Esophagus squamous epithelium (tissue), 5 donors: ENCODE results near the gene ACOX2. TPM values are rescaled to one million over a fixed set of nuclear protein-coding genes. Genes with fewer than 3 reads are reported as not detected.

Experiments used
- DNase-seq: peaks from one replicate; lab custom pipeline; 2025; lab: John Stamatoyannopoulos, UW
- H3K27ac ChIP-seq, 4 donors: fragments of 200-600 bp; sonication (generic); one replicate each; pipeline ENCODE4 v1.5.1; 2016 to 2019; ENCODE audit warnings: mild to moderate bottlenecking in 1 of 4
- H3K27me3 ChIP-seq, 4 donors: fragments of 200-600 bp; sonication (generic); 1 replicate in 3 of 4; 2 replicates in 1 of 4; pipeline versions ENCODE4 v1.5.1 to v1.6.0; 2017 to 2021; ENCODE audit warnings: antibody characterized with exemption in 1 of 4
- H3K36me3 ChIP-seq, 3 donors: fragments of 200-600 bp; sonication (generic); one replicate each; pipeline ENCODE4 v1.5.1; 2016 to 2019
- H3K4me1 ChIP-seq, 3 donors: fragments of 200-600 bp; sonication (generic); one replicate each; pipeline ENCODE4 v1.5.1; 2017 to 2019
- H3K4me3 ChIP-seq, 4 donors: fragments of 200-600 bp; sonication (generic); 1 replicate in 3 of 4; 2 replicates in 1 of 4; pipeline ENCODE4 v1.5.1; 2016 to 2019; ENCODE audit warnings: mild to moderate bottlenecking in 2 of 4, moderate library complexity in 1 of 4
- H3K9me3 ChIP-seq, 3 donors: fragments of 200-600 bp; sonication (generic); one replicate each; pipeline ENCODE4 v1.5.1; 2016 to 2019
- POLR2A ChIP-seq, 4 donors: fragments of 450-650 bp; IDR thresholded peaks; one replicate each; pipeline ENCODE4 v1.6.1; 2017; ENCODE audit warnings: antibody characterized with exemption in 4 of 4, mild to moderate bottlenecking in 4 of 4, moderate library complexity in 3 of 4
- whole genome bisulfite sequencing, 2 donors: methylation state at CpG; one replicate each; pipeline ENCODE4 v1.1.5; 2018; 5-methylcytosine and 5-hydroxymethylcytosine counted together
- intact Hi-C: fragments of 100-400 bp; cut with DNase I; formaldehyde crosslinking; loops from one replicate; pipeline ENCODE4 v1.15.0; 2022
- total RNA-seq, 4 donors: library from RNA; depleted of rRNA; stranded (reverse); fragments of >200 nt; gene quantifications; one replicate each; pipeline ENCODE4 v1.1.0, GENCODE V29; 2016
- TF ChIP-seq, protein P1 (sequence below), 6 experiments: fragments of 450-650 bp in 4 of 6; fragments of 200-600 bp in 2 of 6; sonication (generic) in 2 of 6; IDR thresholded peaks; one replicate each; pipeline ENCODE4 v1.5.1; 2016 to 2019; ENCODE audit warnings: antibody characterized with exemption in 6 of 6, mild to moderate bottlenecking in 4 of 6, moderate library complexity in 4 of 6
- donor health status: DM: yes; HTN: yes; CAD: no.

ACOX2 gene
- total RNA-seq, 4 donors from 2014 or later, result 5.3 to 14.1 (median 10.0) TPM

DNA sequence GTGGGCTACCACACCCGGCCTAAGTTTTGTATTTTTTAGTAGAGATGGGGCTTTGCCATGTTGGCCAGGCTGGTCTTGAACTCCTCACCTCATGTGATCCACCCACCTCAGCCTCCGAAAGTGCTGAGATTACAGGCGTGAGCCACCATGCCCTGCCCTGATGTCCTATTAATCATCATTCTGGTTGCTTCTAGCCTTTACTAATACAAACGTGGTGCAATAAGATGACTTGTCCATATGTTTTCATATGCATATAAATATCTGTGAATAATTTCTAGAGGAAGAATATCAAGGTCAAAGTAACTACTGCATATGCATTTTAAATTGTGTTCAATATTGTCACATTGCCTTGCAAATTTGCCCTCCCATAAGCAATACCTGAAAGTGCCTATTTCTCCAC lies 77.8 kb downstream of the ACOX2 start:
- 39 to 80% methylated on average over 4 of the region's 4 CpGs for WGBS, 2 donors

More for the DNA sequence above, 77.8 kb downstream of the ACOX2 start:
- Histone ChIP-seq H3K27ac (no peak overlapping the region), H3K4me1 (peaks cover 0 to 14% (median 10%) of the 10 kb centered on the region in 3 donors), H3K4me3 (no peak overlapping the region), H3K36me3 (no peaks in the 10 kb centered on the region), H3K9me3 (peaks cover 0 to 26% (median 7%) of the 10 kb centered on the region in 3 donors), H3K27me3 (no peaks in the 10 kb centered on the region)
- no peak for DNase-seq
- no peak for TF ChIP-seq POLR2A (IDR thresholded peaks at IDR 0.05)
- TF ChIP-seq, protein P1, sequence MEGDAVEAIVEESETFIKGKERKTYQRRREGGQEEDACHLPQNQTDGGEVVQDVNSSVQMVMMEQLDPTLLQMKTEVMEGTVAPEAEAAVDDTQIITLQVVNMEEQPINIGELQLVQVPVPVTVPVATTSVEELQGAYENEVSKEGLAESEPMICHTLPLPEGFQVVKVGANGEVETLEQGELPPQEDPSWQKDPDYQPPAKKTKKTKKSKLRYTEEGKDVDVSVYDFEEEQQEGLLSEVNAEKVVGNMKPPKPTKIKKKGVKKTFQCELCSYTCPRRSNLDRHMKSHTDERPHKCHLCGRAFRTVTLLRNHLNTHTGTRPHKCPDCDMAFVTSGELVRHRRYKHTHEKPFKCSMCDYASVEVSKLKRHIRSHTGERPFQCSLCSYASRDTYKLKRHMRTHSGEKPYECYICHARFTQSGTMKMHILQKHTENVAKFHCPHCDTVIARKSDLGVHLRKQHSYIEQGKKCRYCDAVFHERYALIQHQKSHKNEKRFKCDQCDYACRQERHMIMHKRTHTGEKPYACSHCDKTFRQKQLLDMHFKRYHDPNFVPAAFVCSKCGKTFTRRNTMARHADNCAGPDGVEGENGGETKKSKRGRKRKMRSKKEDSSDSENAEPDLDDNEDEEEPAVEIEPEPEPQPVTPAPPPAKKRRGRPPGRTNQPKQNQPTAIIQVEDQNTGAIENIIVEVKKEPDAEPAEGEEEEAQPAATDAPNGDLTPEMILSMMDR (IDR thresholded peaks at IDR 0.05), result no peak
- intact Hi-C loops, result no loop called here

Other genes with a start within 250 kb of the ACOX2 start
- 10 to 100 TPM in 3 of 4 donors, 1 to 10 TPM in 1; 8.1 to 15.5 (median 11.1) TPM for gene RPP14, start 230.9 kb downstream of the ACOX2 start, total RNA-seq
- gene HTD2, start 230.7 kb downstream of the ACOX2 start, total RNA-seq, result 10 to 100 TPM in 1 of 4 donors, 1 to 10 TPM in 3; 4.5 to 10.1 (median 5.2) TPM
- gene PXK, start 204.3 kb downstream of the ACOX2 start, total RNA-seq, result 10 to 100 TPM in 2 of 4 donors, 1 to 10 TPM in 2; 6.5 to 25.9 (median 12.2) TPM
- 100 to 1,000 TPM in 1 of 4 donors, 10 to 100 TPM in 3; 52.6 to 104 (median 83.0) TPM for gene PDHB, start 103.4 kb downstream of the ACOX2 start, total RNA-seq
- 10 to 100 TPM in 3 of 4 donors, 1 to 10 TPM in 1; 8.3 to 24.6 (median 16.2) TPM for gene KCTD6, start 45.1 kb downstream of the ACOX2 start, total RNA-seq
- gene FAM107A, start 40.2 kb upstream of the ACOX2 start, total RNA-seq, result 10 to 100 TPM in 2 of 4 donors, 1 to 10 TPM in 2; 3.9 to 78.6 (median 10.8) TPM
- 100 to 1,000 TPM in 3 of 4 donors, 10 to 100 TPM in 1; 84.3 to 214 (median 128) TPM for gene FAM3D, start 129.6 kb upstream of the ACOX2 start, total RNA-seq